ENCODE data around the gene CCDC51.

DNA sequence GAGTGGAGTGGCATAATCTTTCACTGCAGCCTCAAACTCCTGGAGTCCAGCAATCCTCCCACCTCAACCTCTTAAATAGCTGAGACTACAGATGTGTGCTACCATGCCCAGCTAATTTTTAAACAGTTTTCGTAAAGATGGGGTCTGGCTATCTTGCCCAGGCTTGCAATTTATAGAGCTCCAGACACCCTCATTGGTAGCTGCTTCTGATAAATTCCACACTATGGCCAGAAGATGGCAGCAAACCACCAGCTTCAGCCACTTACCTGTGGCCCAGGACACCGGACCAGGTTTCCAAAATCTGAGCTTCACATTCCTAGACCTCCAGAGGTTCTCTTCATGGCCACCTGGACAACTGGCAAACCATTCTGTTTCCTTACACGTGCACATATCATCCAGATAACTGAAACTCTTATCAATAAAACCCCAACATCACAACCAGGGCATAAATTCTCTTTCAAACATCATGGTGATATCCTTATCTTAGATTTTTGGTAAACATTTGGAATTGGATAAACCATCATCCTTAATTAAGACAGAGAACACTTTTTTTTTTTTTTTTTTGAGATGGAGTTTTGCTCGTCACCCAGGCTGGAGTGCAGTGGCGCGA is 39.0 kb downstream of the CCDC51 start:
- TF ChIP-seq, protein P1, sequence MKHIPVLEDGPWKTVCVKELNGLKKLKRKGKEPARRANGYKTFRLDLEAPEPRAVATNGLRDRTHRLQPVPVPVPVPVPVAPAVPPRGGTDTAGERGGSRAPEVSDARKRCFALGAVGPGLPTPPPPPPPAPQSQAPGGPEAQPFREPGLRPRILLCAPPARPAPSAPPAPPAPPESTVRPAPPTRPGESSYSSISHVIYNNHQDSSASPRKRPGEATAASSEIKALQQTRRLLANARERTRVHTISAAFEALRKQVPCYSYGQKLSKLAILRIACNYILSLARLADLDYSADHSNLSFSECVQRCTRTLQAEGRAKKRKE (CRISPR knock-in tag; IDR thresholded peaks at IDR 0.05; ENCODE audit: low read depth) = no peak
- TF ChIP-seq CTCF (IDR thresholded peaks at IDR 0.05) (peak; percentile 73), POLR2A (IDR thresholded peaks at IDR 0.05; ENCODE audit: low read length) (no peak), TP53 (CRISPR knock-in tag; IDR thresholded peaks at IDR 0.05) (no peak), SREBF2 (IDR thresholded peaks at IDR 0.05) (no peak), EP300 (IDR thresholded peaks at IDR 0.05) (no peak)
- TF ChIP-seq, protein P2, sequence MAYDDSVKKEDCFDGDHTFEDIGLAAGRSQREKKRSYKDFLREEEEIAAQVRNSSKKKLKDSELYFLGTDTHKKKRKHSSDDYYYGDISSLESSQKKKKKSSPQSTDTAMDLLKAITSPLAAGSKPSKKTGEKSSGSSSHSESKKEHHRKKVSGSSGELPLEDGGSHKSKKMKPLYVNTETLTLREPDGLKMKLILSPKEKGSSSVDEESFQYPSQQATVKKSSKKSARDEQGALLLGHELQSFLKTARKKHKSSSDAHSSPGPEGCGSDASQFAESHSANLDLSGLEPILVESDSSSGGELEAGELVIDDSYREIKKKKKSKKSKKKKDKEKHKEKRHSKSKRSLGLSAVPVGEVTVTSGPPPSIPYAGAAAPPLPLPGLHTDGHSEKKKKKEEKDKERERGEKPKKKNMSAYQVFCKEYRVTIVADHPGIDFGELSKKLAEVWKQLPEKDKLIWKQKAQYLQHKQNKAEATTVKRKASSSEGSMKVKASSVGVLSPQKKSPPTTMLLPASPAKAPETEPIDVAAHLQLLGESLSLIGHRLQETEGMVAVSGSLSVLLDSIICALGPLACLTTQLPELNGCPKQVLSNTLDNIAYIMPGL (CRISPR knock-in tag; IDR thresholded peaks at IDR 0.05; ENCODE audit: borderline replicate concordance) = no peak
- TF ChIP-seq, protein P3, sequence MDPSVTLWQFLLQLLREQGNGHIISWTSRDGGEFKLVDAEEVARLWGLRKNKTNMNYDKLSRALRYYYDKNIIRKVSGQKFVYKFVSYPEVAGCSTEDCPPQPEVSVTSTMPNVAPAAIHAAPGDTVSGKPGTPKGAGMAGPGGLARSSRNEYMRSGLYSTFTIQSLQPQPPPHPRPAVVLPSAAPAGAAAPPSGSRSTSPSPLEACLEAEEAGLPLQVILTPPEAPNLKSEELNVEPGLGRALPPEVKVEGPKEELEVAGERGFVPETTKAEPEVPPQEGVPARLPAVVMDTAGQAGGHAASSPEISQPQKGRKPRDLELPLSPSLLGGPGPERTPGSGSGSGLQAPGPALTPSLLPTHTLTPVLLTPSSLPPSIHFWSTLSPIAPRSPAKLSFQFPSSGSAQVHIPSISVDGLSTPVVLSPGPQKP (IDR thresholded peaks at IDR 0.05; ENCODE audit: low read depth, low read length) = no peak

Measured in A549 (cell line).